Medulla oblongata (tissue), 1 donor: Measurements from ENCODE around the gene LRRC37B.
"Not testable (repeated sequence)": the region's sequence is repeated elsewhere in the genome, so short reads cannot be mapped to it uniquely, and the experiment has no call there.

Source experiments
- DNase-seq: peaks from one replicate; pipeline ENCODE4 v3.0.0-alpha.2; 2015; ENCODE audit errors: extremely low spot score

The LRRC37B gene

GRCh38 chr17:32086833-32087232 lies 79.7 kb downstream of the LRRC37B start:
- DNase-seq: not testable (repeated sequence)

- DNase-seq: not testable (repeated sequence)
Observed at GRCh38 chr17:32092062-32092461, 84.9 kb downstream of the LRRC37B start.

DNA sequence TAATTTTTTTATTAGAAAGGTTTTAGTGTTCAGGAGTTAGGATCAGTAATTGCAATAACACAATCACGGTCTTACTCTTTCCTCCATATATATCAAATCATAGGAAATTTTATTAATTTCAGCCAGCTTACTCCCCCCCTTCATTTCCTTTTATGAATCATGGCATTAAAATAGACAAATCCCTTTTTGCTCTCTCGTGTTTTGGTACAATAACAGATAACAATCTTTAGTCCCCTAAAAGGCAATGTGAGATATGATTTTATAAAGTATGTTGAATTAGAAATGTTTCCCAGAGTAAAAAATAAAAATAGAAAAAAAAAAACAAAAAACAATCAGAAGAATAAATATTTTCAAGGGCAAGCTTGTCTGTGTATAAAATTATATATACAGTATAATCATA lies 92.5 kb downstream of the LRRC37B start:
- DNase-seq: no peak

DNA sequence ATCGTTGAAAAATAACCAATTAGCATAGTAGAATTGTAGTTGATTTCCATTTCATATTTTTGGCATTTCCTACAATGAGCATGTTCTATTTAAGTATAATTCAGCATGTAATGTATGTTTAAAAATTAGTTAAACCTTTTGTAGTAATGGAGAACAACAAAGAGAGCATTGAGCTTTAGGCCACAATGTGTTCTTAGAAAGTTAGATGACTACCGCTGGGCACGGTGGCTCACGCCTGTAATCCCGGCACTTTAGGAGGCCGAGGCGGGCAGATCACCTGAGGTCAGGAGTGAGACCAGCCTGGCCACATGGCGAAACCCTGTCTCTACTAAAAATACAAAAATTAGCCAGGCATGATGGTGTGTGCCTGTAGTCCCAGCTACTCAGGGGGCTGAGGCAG lies 93.1 kb downstream of the LRRC37B start:
- DNase-seq: not testable (repeated sequence)

GRCh38 chr17:32100971-32101631 lies 93.9 kb downstream of the LRRC37B start:
- no peak for DNase-seq

- DNase-seq: no peak
Observed at GRCh38 chr17:32102172-32102571, 95.0 kb downstream of the LRRC37B start.

DNA sequence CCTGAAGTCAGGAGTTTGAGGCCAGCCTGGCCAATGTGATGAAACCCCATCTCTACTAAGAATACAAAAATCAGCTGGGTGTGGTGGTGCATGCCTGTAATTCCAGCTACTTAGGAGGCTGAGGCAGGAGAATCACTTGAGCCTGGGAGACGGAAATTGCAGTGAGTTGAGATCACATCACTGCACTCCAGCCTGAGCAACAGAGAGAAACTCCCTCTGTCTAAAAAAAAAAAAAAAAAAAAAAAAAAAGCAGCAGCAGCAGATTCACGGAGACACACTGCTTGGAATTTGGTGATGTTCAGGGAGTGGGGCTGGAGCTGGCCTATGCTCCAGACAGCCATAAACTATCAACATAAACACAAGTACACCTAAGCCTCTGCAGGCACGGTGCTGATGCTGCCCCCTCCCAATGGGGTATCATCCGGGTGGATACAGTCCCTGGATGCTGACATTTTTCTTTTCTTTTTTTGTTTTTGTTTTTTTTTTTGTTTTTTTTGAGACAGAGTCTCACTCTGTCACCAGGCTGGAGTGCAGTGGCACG lies 95.5 kb downstream of the LRRC37B start:
- no peak for DNase-seq
